Measurements from ENCODE around the gene PLPP7.

Gene PLPP7

GRCh38 chr9:131280660-131281059, 8.9 kb upstream of the PLPP7 start:
- no peak for DNase-seq (ENCODE audit: low spot score)
- FAIRE-seq = no peak

DNA sequence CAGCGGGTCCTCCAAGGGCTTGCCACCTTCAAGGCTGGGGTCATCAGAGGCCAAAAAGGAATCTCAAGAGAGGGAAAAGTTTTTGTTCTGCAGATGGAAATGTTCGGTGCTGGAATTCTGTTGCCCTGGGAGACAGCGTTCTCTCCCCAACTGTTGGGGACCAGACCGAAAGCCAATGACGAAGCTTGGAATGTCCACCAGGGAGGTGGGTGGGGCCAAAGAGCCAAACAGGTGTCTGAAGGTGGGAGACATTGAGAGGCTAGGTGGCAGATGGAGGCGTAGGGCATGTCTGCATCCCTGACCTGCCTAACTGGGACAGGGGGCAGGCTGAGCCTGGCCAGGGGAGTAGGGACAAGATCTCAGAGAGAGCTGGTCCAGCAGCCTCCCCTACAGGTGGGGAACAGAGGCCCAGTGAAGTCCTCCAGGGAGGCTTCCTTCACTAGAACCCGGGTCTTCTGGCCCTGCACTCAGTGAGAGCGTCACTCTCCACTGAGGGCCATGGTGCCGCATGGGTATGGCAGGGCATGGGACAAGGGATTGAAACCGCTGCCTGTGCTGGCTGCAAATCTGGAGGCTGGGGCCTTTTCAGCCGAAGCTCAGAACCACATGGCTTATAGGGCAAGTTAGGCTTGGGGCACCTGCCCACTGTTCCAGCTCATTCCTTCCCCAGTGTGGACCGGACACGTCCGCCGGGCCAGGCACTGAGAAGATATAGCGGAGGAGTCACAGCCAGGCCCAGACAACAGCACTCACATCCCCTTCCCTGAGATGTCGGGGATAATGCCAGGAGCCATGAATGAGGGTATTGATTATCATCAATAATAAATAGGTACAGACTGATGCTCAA, 8.2 kb upstream of the PLPP7 start:
- FAIRE-seq (no peak), DNase-seq (ENCODE audit: low spot score) (no peak)

GRCh38 chr9:131282175-131282574, 7.3 kb upstream of the PLPP7 start:
- no peak for DNase-seq (ENCODE audit: low spot score)
- no peak for FAIRE-seq

DNA sequence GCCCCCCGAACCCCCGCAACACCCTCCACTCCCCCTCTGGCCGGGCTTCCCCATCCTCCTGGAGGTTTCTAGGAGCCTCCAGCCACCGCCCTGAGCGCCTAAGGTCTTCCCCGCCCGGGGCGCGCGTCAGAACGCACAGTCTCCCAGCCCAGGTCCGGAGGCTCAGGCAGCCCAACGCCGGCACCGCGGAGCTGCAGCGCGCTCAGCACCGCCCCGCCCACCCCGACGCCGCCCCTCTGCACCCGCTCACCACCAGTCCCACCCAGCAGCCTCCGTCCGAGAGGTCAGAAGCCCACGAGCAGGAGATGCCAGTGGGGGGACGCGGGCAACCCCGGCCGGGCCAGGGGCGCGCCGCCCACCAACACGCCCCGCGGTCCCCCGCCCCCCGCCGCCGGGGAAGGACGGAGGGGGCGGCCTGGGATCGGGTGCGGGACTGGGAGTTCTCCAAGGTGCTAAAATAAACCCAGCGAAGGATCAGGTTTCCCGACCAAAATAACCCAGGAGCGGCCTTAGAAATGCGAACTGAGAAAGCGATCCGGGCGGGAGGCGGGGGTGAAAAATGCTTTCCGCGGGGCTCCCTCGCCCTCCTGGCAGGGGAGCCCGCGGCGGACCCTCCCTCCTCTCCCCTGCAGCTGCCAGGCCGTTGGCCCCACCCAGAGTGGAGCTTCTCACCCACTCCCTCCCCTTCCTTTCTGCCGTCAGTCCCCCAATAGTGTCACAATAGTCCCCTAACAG, 6.7 kb upstream of the PLPP7 start:
- DNase-seq (ENCODE audit: low spot score) (no peak), FAIRE-seq (no peak)

- FAIRE-seq = no peak
- no peak for DNase-seq (ENCODE audit: low spot score)
These were observed 4.7 kb upstream of the PLPP7 start for GRCh38 chr9:131284856-131285255.

GRCh38 chr9:131287359-131287758, 2.2 kb upstream of the PLPP7 start:
- no peak for DNase-seq (ENCODE audit: low spot score)
- no peak for FAIRE-seq

GRCh38 chr9:131288217-131288616, 1.3 kb upstream of the PLPP7 start:
- no peak for FAIRE-seq
- no peak for DNase-seq (ENCODE audit: low spot score)

DNA sequence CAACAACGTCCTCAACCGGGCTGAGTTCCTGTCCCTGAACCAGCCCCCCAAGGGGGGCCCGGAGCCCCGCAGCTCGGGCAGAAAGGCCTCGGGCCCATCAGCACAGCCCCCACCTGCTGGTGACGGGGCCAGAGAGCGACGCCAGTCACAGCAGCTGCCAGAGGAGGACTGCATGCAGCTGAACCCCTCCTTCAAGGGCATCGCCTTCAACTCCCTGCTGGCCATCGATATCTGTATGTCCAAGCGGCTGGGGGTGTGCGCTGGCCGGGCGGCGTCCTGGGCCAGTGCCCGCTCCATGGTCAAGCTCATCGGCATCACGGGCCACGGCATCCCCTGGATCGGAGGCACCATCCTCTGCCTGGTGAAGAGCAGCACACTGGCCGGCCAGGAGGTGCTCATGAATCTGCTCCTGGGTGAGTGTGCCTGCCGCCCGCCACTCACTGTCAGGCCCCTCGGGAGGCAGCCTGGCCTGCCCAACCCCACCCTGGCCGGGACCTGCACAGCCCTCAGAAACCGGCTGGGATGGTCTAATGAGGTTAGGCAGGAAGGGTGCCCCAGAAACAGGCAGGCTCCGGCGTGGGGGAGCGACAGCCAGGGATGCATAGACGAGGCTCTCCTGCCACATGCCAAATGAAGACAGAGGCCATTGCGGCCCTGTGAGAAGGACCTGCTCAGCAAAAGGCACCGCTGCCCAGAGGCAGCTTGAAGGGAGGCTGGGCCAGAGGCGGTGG, 678 bp downstream of the PLPP7 start:
- no peak for DNase-seq (ENCODE audit: low spot score)
- no peak for FAIRE-seq

GRCh38 chr9:131290767-131291370, 1.3 kb downstream of the PLPP7 start:
- DNase-seq (ENCODE audit: low spot score) (no peak), FAIRE-seq (no peak)

DNA sequence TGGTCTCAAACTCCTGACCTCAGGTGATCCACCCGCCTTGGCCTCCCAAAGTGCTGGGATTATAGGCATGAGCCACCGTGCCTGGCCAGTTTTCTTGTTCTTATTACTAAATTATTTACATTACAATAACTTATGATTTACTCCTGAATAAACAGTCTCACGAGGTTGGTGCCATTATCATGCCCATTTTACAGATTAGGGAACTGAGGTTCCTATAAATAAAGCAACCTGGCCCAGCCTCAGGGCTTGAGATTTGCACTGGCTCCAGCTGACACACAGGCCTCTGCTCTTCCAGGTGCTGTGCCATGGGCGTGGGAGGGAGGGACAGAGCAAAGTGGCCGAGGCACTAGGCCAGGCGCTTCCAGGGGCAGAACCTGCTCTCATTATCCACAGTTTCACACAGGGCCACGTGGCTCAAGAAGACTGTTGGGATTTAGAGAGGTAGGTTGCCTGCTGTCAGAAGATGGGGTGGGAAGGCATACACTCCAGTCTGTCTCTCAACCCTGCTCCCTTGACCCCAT, 2.3 kb downstream of the PLPP7 start:
- FAIRE-seq = no peak
- DNase-seq (ENCODE audit: low spot score) = no peak

DNA sequence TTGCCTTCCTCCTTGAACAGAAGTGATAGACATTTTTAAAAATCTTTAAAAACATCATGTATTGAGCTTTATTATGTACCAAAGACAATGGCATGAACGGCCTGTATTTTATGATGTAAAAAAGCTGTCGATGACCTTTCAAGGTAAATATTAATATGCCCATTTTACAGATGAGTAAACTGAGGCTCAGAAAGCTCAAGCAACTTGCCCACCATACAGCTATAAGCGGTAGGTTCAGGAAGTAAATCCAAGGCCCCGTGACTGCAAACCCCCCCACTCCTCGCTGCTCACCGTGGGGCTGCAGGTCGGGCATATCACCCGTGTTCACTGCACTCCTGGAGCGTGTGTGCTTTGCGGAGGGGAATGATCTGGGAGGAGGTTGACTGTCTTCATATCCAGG, 3.4 kb downstream of the PLPP7 start:
- DNase-seq (ENCODE audit: low spot score) = no peak
- no peak for FAIRE-seq

DNA sequence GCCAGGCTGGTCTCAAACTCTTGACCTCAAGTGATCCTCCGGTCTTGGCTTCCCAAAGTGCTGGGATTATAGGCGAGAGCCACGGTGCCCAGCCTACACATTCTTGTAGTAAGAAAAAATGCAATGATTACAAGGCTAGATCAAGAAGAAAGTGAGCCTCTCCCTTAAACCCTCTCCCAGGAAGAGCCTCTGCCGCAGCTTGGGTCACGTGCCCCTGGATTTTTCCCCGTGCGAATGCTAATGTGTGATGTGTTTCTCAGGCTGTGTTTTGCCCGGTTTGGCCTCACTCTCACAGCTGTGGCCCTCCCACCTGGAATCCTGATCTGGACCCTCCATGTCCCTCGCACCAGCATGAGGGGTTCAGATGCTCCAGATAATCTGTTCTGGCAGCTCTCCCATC, 6.9 kb downstream of the PLPP7 start:
- no peak for DNase-seq (ENCODE audit: low spot score)
- FAIRE-seq = no peak

DNA sequence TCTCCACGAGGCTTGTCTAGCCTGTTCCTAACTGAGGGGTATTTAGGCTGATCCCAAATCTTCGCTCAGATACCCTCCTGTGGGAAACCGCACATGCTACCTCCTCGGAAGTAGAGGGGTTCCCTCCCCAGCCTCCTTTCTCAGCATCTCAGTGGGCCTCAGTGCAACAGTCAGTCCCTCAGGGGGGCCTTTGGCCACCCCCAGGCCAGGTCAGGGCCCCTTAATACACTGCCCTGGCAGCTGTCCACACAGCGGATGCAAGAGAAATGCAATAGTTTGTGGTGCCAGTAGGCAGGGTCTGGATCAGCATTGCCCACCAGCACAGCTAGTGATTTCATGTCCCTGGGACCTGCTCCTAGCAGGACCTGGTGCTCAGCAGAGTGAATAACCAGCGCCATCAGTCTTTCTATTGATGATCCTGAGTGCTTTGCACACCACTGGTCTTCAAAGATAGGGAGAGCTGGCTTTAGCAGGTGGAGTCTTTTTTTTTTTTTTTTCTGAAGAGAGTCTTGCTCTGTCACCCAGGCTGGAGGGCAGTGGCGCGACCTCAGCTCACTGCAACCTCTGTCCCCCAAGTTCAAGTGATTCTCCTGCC, 7.5 kb downstream of the PLPP7 start:
- DNase-seq (ENCODE audit: low spot score) = no peak
- FAIRE-seq = no peak

- FAIRE-seq = no peak
- no peak for DNase-seq (ENCODE audit: low spot score)
These were observed 8.4 kb downstream of the PLPP7 start for GRCh38 chr9:131297903-131298302.

- FAIRE-seq (no peak), DNase-seq (ENCODE audit: low spot score) (no peak)
These were observed 8.8 kb downstream of the PLPP7 start for GRCh38 chr9:131298341-131298740.

DNA sequence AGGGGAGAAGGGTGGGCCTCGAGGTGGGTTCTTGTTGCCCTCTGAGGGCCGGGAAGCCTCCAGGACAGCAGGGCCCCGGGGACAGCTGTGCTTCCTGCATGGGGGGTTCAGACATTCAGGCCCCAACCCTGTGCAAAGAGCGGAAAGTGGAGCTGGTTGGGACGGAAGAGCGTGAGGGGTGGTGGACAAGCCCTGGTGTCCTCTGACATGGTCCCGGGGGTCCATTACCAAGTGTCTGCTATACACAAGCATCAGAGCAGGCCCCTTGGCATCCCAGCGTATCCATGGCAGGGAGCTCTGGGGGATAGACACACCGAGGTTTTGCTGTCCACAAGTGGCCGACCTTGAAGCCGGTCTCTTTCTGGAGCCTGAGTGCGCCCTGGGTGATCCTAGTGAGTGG, 9.3 kb downstream of the PLPP7 start:
- no peak for DNase-seq (ENCODE audit: low spot score)
- FAIRE-seq = no peak

- FAIRE-seq (no peak), DNase-seq (ENCODE audit: low spot score) (no peak)
These were observed 9.9 kb downstream of the PLPP7 start for GRCh38 chr9:131299346-131299960.

GRCh38 chr9:131299961-131300347, 10.4 kb downstream of the PLPP7 start:
- DNase-seq (ENCODE audit: low spot score) (no peak), FAIRE-seq (no peak)

DNA sequence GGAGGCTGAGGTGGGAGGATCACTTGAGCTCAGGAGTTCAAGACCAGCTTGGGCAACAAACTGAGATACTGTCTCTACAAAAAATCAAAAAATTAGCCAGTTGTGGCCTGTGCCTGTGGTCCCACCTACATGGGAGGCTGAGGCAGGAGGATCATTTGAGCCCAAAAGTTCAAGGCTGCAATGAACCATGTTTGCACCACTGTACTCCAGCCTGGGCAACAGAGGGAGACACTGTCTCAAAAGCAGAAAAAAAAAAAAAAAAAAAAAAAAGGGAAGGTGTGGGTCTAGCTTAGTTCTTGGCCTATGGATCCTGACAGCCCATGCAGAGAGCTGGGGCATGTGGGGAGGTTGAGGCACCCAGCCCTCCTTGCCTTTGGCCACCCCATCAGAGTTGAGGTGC, 10.9 kb downstream of the PLPP7 start:
- no peak for FAIRE-seq
- DNase-seq (ENCODE audit: low spot score) = no peak

- DNase-seq (ENCODE audit: low spot score) = no peak
These were observed 12.9 kb downstream of the PLPP7 start for GRCh38 chr9:131302244-131303075.

More at GRCh38 chr9:131302244-131303075, 12.9 kb downstream of the PLPP7 start:
- no peak for FAIRE-seq

Measured in RCC 7860 (cell line).